ENCODE results near the gene MBD2. TPM values are rescaled to one million over a fixed set of nuclear protein-coding genes. Genes with fewer than 3 reads are reported as not detected.

Gene MBD2
- total RNA-seq, 3 donors from 2014 or later (not counting 1 experiment from before 2014, with no cell fraction given), result 74.8 to 107 (median 92.3) TPM

DNA sequence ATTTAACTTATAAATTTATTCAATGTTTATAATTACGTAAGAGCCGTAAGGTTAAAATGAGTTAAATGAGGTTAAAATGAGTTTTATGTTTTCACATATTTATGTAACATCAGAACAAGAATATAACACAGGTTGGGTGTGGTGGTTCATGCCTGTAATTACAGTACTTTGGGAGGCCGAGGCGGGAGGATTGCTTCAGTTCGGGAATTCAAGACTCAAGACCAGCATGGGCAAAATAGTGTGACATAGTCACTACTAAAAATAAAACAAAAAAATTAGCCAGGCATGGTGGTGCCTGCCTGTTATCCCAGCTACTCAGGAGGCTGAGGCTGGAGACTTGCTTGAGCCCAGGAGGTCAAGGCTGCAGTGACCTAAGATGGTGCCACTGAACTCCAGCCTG is 9.3 kb upstream of the MBD2 start:
- H3K27ac ChIP-seq (ENCODE audit: low read length), result no peak overlapping the region
- TF ChIP-seq, protein P1, sequence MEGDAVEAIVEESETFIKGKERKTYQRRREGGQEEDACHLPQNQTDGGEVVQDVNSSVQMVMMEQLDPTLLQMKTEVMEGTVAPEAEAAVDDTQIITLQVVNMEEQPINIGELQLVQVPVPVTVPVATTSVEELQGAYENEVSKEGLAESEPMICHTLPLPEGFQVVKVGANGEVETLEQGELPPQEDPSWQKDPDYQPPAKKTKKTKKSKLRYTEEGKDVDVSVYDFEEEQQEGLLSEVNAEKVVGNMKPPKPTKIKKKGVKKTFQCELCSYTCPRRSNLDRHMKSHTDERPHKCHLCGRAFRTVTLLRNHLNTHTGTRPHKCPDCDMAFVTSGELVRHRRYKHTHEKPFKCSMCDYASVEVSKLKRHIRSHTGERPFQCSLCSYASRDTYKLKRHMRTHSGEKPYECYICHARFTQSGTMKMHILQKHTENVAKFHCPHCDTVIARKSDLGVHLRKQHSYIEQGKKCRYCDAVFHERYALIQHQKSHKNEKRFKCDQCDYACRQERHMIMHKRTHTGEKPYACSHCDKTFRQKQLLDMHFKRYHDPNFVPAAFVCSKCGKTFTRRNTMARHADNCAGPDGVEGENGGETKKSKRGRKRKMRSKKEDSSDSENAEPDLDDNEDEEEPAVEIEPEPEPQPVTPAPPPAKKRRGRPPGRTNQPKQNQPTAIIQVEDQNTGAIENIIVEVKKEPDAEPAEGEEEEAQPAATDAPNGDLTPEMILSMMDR (IDR thresholded peaks at IDR 0.05), result no peak
- no peak overlapping the region for H3K4me3 ChIP-seq (ENCODE audit: low read length)
- intact Hi-C loops (cut with micrococcal nuclease), result no loop called here
- H3K36me3 Mint-ChIP-seq, result no peaks in the 10 kb centered on the region
- DNase-seq, result no peak
- ATAC-seq, result no peak
- no peak overlapping the region for H3K27ac Mint-ChIP-seq
- H3K4me3 Mint-ChIP-seq, result no peak overlapping the region
- no peaks in the 10 kb centered on the region for H3K9me3 Mint-ChIP-seq
- H3K4me1 ChIP-seq (ENCODE audit: control insufficient read depth, insufficient read depth, low read length), result no peaks in the 10 kb centered on the region
- H3K4me1 Mint-ChIP-seq, result no peaks in the 10 kb centered on the region
- H3K27me3 Mint-ChIP-seq (ENCODE audit: low read depth in 2 of 2), result peaks cover 17 to 39% of the 10 kb centered on the region in 2 donors
- no peaks in the 10 kb centered on the region for H3K9me3 ChIP-seq (ENCODE audit: control insufficient read depth, insufficient read depth, low read length)
- no peaks in the 10 kb centered on the region for H3K36me3 ChIP-seq (ENCODE audit: control insufficient read depth, insufficient read depth, low read length)
- no peaks in the 10 kb centered on the region for H3K27me3 ChIP-seq (ENCODE audit: control insufficient read depth, insufficient read depth, low read length)
- 98% methylated on average over 3 of the region's 5 CpGs for WGBS (ENCODE audit: insufficient coverage)

DNA sequence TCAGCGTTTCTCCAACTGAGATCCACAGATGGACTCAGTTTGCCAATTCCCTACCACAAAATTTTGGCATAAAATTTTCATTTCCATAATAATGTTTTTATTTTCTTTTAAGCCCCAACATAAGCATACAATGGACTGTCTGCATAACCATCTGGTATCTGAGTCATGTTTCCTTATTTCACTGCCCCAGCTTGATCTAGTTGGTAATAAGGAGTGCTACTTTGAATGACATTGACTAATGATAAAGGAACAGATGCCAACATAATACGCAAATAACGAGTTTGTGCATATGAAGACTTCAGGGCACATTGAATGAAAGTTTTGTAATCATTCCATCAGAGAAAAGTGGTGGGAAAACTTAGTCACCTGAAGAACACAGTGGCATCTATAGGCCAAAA is 8.8 kb upstream of the MBD2 start:
- Mint-ChIP-seq H3K4me1 (no peaks in the 10 kb centered on the region), H3K36me3 (no peaks in the 10 kb centered on the region), H3K27ac (no peak overlapping the region), H3K4me3 (no peak overlapping the region), H3K9me3 (no peaks in the 10 kb centered on the region), H3K27me3 (ENCODE audit: low read depth in 2 of 2) (peaks cover 17 to 34% of the 10 kb centered on the region in 2 donors)
- DNase-seq (no peak), ATAC-seq (no peak)
- TF ChIP-seq, protein P1 (IDR thresholded peaks at IDR 0.05), result no peak
- Histone ChIP-seq H3K27ac (ENCODE audit: low read length) (no peak overlapping the region), H3K9me3 (ENCODE audit: control insufficient read depth, insufficient read depth, low read length) (no peaks in the 10 kb centered on the region), H3K36me3 (ENCODE audit: control insufficient read depth, insufficient read depth, low read length) (no peaks in the 10 kb centered on the region), H3K27me3 (ENCODE audit: control insufficient read depth, insufficient read depth, low read length) (no peaks in the 10 kb centered on the region), H3K4me3 (ENCODE audit: low read length) (no peak overlapping the region), H3K4me1 (ENCODE audit: control insufficient read depth, insufficient read depth, low read length) (no peaks in the 10 kb centered on the region)
- WGBS (ENCODE audit: insufficient coverage), result 93% methylated on average over 3 of the region's 3 CpGs
- intact Hi-C loops (cut with micrococcal nuclease), result no loop called here

DNA sequence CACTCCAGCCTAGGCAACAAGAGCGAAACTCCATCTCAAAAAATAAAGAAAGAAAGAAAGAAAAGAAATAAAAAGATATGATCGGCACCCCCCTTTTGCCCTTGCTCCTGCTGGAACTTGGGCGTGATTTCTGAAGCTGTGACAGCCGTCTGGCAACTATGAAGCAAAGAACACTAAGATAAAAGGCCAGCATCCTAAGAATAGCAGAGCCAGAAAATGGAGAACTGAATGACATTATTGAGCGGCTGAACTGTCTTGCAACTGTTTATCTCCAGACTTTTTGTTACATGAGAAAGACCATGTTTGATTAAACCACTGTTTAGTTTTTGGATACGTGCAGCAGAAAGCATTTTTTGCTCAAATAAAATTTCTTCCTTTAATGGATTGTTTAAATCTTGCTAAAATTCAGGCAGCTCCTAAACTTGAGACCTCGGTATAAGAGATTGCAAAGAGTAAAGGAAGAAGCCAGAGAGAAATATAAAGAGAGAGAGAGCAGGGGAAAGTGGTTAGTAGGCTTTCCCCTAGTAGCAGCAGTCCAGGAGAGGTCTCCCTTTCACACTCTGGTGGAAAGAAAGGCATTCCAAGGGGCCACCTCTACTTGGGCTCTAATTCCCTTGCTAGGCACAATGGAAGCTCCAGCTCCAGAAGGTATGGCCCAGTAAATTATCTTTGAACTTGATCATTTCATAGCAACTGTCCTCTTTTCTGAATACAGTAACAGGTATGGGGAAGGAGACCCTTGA is 8.2 kb upstream of the MBD2 start:
- Mint-ChIP-seq H3K27me3 (ENCODE audit: low read depth in 2 of 2) (peaks cover 16 to 28% of the 10 kb centered on the region in 2 donors), H3K4me3 (no peak overlapping the region), H3K9me3 (no peaks in the 10 kb centered on the region), H3K4me1 (no peaks in the 10 kb centered on the region), H3K27ac (no peak overlapping the region), H3K36me3 (no peaks in the 10 kb centered on the region)
- TF ChIP-seq, protein P1 (IDR thresholded peaks at IDR 0.05), result no peak
- no peak overlapping the region for H3K27ac ChIP-seq (ENCODE audit: low read length)
- DNase-seq (no peak), ATAC-seq (no peak)
- no peaks in the 10 kb centered on the region for H3K9me3 ChIP-seq (ENCODE audit: control insufficient read depth, insufficient read depth, low read length)
- H3K36me3 ChIP-seq (ENCODE audit: control insufficient read depth, insufficient read depth, low read length), result no peaks in the 10 kb centered on the region
- intact Hi-C loops (cut with micrococcal nuclease), result no loop called here
- H3K4me3 ChIP-seq (ENCODE audit: low read length), result no peak overlapping the region
- 95% methylated on average over 7 of the region's 7 CpGs for WGBS (ENCODE audit: insufficient coverage)
- no peaks in the 10 kb centered on the region for H3K4me1 ChIP-seq (ENCODE audit: control insufficient read depth, insufficient read depth, low read length)
- no peaks in the 10 kb centered on the region for H3K27me3 ChIP-seq (ENCODE audit: control insufficient read depth, insufficient read depth, low read length)

Data from natural killer cell (primary cell).